Hematopoietic multipotent progenitor cell treated with erythropoietin and hydrocortisone succinate and interleukin-3 and kit ligand, for 17 days (in vitro differentiated cells): Measurements from ENCODE around the gene ANKHD1.
"Not testable (repeated sequence)": the region's sequence is repeated elsewhere in the genome, so short reads cannot be mapped to it uniquely, and the experiment has no call there.

Experiments
- DNase-seq: peaks from one replicate; pipeline ENCODE4 v3.0.0-alpha.2; 2015; ENCODE audit warnings: low spot score

ANKHD1 gene

GRCh38 chr5:140564196-140565023 lies 162.8 kb downstream of the ANKHD1 start, which contains the start of the genes APBB3 and SLC35A4:
APBB3 (minus strand) TSS chr5:140564598; CDS start chr5:140564245, 353 bp downstream.
SLC35A4 (plus strand) TSS chr5:140564828; CDS start chr5:140567170, 2,342 bp downstream.
- DNase-seq, result peak; percentile 98

GRCh38 chr5:140565024-140565779 lies 163.6 kb downstream of the ANKHD1 start:
- DNase-seq, result no peak

GRCh38 chr5:140565780-140566095 lies 164.1 kb downstream of the ANKHD1 start:
- DNase-seq, result no peak

- no peak for DNase-seq
These were observed 165.0 kb downstream of the ANKHD1 start for GRCh38 chr5:140566665-140567064.

GRCh38 chr5:140567136-140567818 lies 165.6 kb downstream of the ANKHD1 start:
- no peak for DNase-seq

GRCh38 chr5:140567871-140568270 lies 166.2 kb downstream of the ANKHD1 start:
- DNase-seq, result no peak

- no peak for DNase-seq
These were observed 166.9 kb downstream of the ANKHD1 start for GRCh38 chr5:140568443-140569063.

GRCh38 chr5:140569197-140569596 lies 167.6 kb downstream of the ANKHD1 start:
- no peak for DNase-seq

- DNase-seq, result no peak
These were observed 168.4 kb downstream of the ANKHD1 start for GRCh38 chr5:140570058-140570457.

- no peak for DNase-seq
These were observed 168.9 kb downstream of the ANKHD1 start for GRCh38 chr5:140570488-140570887.

GRCh38 chr5:140571105-140571504 lies 169.5 kb downstream of the ANKHD1 start:
- DNase-seq, result no peak

- no peak for DNase-seq
These were observed 172.1 kb downstream of the ANKHD1 start for GRCh38 chr5:140573683-140574082.

GRCh38 chr5:140574165-140574564 lies 172.5 kb downstream of the ANKHD1 start:
- no peak for DNase-seq

- DNase-seq, result peak; percentile 50
These were observed 173.7 kb downstream of the ANKHD1 start for GRCh38 chr5:140575309-140575708.

GRCh38 chr5:140576776-140577201 lies 175.2 kb downstream of the ANKHD1 start:
- no peak for DNase-seq

GRCh38 chr5:140579188-140579747 lies 177.6 kb downstream of the ANKHD1 start:
- not testable (repeated sequence) for DNase-seq

- DNase-seq, result no peak
These were observed 185.9 kb downstream of the ANKHD1 start for GRCh38 chr5:140587495-140587894.

- no peak for DNase-seq
These were observed 186.9 kb downstream of the ANKHD1 start for GRCh38 chr5:140588311-140589070.
